ENCODE results near the gene BRAF.
A peak's percentile ranks its signal among the peaks of the same experiment; 100 is the strongest.
"Not testable (repeated sequence)": the region's sequence is repeated elsewhere in the genome, so short reads cannot be mapped to it uniquely, and the experiment has no call there.

BRAF gene

DNA sequence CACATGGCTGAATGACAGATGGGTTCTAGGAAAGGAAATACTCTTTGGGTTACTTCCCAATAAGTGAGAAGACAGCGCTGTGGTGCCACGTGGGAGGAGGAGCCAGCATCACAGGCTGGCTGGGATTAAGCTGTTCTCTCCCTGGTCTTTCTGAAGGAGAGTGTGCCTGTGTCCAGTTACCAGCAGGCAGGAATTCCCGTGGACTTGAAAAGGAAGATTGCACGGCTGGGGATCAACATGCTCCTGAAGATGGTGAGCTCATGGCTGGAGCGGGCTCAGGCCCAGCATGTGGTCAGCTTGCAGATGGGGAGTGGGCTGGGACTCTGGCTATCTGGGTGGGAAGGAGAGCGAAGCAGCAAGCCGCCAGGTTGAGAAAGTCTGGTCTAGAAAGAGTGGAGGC lies 243.8 kb downstream of the BRAF start:
- DNase-seq (ENCODE audit: low read depth in 2 of 2) = no peak

- no peak for DNase-seq (ENCODE audit: low read depth in 2 of 2)
These were observed 245.5 kb downstream of the BRAF start for GRCh38 chr7:140679186-140679585.

DNA sequence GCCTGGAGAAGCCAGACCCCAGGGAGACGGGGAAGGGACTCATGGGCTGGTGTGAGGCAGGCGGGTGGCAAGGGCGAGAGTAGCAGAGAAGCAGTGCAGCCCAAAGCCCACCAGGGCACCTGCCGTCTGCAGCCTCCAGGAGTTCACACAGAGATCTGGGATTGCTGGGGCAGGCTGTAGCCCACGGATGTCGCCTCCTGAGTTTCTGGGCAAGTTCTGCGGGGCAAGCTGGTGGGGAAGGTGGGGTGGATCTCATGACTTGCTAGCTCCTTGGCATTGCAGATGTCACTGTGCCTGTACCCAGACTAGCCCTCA lies 246.0 kb downstream of the BRAF start:
- no peak for DNase-seq (ENCODE audit: low read depth in 2 of 2)

- DNase-seq (ENCODE audit: low read depth in 2 of 2) = no peak
These were observed 246.5 kb downstream of the BRAF start for GRCh38 chr7:140678081-140678815.

- DNase-seq (ENCODE audit: low read depth in 2 of 2) = no peak
These were observed 247.2 kb downstream of the BRAF start for GRCh38 chr7:140677496-140677895.

GRCh38 chr7:140676956-140677355 lies 247.8 kb downstream of the BRAF start:
- not testable (repeated sequence) for DNase-seq (ENCODE audit: low read depth in 2 of 2)

DNA sequence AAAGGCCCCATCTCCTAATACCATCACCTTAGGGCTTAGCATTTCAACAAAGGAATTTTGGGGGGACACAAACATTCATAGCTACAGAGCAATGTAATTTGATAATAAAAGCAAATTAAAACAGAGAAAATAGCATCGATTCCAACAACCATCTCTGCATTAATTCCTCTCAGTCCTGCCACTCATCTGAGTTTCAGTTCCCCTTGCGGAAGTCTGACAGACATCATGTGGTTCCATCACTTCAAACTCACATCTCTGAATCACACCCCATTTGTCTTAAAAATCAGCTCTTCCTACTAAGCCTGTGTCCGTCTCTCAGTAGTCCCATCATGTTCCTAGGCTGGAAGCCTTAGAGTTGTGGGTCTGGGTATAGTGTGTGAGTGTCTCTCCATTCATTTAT lies 248.4 kb downstream of the BRAF start:
- no peak for DNase-seq (ENCODE audit: low read depth in 2 of 2)

GRCh38 chr7:140675726-140676125 lies 249.0 kb downstream of the BRAF start:
- DNase-seq (ENCODE audit: low read depth in 2 of 2) = no peak

DNA sequence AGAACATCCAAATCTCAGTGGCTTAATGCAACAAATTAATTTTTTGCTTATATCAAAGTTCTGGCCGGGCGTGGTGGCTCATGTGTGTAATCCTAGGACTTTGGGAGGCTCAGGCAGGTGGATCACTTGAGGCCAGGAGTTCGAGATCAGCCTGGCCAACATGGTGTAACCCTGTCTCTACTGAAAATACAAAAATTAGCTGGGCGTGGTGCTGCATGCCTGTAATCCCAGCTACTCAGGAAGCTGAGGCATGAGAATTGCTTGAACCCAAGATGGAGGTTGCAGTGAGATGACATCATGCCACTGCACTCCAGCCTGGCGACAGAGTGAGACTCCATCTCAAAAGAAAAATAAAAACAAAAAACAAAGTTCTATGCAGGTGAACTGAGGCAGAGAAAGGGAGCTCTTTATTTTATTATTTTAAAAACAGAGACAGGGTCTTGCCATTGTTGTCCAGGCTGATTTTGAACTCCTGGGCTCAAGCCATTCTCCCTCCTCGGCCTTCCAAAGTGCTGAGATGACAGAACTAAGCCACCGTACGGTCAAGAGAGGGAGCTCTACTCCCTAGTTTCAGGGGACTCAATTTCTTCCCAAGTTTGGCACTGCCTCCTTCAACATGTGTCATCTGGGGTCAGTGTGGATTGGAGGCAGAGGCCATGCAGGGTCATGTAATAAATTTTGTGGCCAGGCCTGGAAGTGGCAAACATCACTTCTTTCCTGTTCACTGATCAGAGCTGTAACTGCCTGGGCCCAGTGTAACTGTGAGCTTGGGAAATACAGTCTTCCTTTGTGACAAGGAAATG lies 249.6 kb downstream of the BRAF start:
- no peak for DNase-seq (ENCODE audit: low read depth in 2 of 2)

DNA sequence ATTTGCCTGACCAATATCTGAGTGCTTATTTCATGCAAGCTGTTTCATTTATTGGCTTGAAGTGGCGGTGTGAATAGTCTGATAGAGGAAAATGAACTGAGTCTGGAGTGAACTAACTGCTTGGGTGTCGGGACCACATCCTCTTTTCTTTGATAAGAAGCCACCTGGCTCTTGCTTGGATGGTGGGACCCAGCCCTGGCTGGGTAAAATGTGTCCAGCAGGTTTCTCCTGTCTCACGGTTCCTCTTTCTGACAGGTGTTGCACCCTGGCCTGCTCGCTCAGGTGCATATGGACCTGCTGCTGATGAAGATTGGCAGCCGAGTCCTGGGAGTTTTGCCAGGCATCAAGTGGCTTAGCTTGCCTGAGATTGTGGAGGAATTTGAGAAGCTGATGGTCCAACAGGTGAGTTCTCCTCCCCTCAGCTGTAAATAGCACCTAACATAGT lies 250.4 kb downstream of the BRAF start:
- DNase-seq (ENCODE audit: low read depth in 2 of 2) = no peak

DNA sequence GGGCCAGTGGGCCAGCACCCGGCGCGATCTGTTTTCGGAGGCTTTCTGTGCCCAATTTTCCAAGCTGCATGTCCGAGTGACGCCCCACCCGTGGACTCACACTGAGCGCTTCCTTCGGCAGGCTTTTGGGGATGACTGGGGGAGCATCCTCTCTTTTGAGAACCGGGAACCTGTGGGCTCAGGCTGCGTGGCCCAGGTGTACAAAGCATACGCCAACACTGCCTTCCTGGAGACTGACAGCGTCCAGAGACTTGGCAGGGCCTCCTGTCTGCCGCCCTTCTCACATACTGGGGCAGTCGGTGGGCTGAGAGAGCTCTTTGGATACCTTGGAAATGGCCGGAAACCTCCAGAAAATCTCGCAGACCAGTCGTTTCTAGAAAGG lies 251.0 kb downstream of the BRAF start:
- DNase-seq (ENCODE audit: low read depth in 2 of 2) = no peak

GRCh38 chr7:140673063-140673773 lies 251.5 kb downstream of the BRAF start:
- peak in 1 of 2 donors; percentile 37 for DNase-seq (ENCODE audit: low read depth in 2 of 2)

DNA sequence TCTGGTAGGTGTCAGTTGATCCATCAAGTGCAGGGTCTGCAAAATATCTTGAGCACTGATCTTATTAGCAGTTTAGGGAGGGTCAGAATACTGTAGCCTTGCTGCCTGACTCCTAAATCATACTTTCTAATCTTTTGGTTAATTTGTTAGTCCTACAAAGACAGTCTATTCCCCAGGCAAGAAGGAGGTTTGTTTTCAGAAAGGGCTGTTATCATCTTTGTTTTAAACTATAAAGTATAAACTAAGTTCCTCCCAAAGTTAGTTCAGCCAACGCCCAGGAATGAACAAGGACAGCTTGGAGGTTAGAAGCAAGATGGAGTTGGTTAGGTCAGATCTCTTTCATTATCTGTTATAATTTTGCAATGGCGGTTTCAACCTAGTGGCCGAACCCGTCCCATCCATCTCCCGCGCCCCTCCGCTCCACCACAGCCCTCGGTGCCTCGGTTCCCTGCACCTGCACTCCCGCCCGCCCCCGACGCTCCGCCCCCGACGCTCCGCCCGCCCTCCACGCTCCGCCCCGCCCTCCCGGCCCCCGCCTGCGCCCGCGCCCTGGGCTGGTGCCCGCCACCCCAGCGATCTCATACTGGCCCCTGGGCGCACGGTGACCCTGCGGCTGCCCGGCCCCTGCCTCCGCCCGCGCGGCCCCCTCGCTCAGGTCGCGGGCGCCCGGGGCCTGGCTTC lies 252.2 kb downstream of the BRAF start, which contains the start of gene ADCK2:
ADCK2 (plus strand) TSS at position 564 of the 681 bp plus-strand sequence. CDS start 386 bp downstream, outside the sequence.
- DNase-seq (ENCODE audit: low read depth in 2 of 2) = peak; percentile 20 to 30

GRCh38 chr7:140671966-140672365 lies 252.8 kb downstream of the BRAF start:
- no peak for DNase-seq (ENCODE audit: low read depth in 2 of 2)

- no peak for DNase-seq (ENCODE audit: low read depth in 2 of 2)
These were observed 254.3 kb downstream of the BRAF start for GRCh38 chr7:140670343-140670935.

DNA sequence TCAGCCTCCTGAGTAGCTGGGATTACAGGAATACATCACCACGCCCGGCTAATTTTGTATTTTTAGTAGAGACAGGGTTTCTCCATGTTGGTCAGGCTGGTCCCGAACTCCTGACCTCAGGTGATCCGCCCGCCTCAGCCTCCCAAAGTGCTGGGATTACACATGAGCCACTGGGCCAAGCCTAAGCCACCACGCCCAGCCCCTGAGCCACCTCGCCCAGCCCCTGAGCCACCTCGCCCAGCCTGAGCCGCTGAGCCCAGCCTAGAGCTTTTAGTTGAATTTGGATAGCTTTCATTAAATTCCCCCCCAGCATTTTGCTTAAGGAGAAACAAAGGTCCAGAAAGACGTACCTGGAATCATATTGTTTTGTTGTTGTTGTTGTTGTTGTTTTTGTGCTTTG lies 254.9 kb downstream of the BRAF start:
- DNase-seq (ENCODE audit: low read depth in 2 of 2) = not testable (repeated sequence)

DNA sequence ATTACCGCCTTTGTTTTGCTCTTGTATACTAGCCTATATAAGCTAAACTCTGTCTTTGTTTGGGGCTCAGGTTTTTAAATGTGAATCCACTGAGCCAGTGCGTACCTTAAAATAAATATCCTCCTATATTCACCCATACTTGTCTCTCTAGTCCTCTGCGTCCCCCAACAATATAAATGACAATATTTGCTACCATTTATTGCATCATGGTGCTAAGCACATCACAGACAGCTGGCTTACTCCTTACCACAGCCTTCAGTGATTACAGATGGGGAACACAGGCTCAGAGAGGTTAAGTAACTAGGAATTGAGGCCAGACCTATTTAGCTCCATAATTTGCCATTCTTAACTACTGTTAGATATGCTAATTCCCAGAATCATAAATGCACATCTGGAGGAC lies 255.4 kb downstream of the BRAF start:
- no peak for DNase-seq (ENCODE audit: low read depth in 2 of 2)

Measured in activated CD8-positive, alpha-beta memory T cell treated with anti-CD3 and anti-CD28 coated beads for 4 hours (primary cell).